ENCODE results near the gene PCDH9. TPM values are rescaled to one million over a fixed set of nuclear protein-coding genes. Genes with fewer than 3 reads are reported as not detected.

Gene PCDH9
- total and polyA plus RNA-seq, 10 of the 15 experiments (the other 5 are each of a cell fraction or from before 2014, with no cell fraction given): 0.02 to 2.3 (median 0.05) TPM; not detected in 1

DNA sequence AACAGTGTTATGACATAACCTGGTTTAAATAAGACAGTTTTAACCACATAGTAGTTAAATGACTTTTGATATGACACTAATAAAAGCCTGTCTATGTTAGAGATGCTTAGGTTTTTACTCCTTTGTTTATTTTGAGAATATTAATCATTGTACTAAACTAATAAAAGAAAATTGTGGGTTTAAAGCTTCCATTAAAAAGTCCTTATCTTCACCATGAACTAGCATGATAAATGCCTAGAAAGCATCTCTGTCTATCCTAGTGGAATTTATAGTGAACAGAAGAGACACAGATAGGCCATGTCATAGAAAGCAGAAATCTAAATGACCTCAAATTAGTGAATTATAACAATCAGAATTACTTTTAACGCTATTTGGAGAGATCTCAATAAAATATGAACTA is 255.2 kb downstream of the PCDH9 start (continued):
- TF ChIP-seq, protein P1, sequence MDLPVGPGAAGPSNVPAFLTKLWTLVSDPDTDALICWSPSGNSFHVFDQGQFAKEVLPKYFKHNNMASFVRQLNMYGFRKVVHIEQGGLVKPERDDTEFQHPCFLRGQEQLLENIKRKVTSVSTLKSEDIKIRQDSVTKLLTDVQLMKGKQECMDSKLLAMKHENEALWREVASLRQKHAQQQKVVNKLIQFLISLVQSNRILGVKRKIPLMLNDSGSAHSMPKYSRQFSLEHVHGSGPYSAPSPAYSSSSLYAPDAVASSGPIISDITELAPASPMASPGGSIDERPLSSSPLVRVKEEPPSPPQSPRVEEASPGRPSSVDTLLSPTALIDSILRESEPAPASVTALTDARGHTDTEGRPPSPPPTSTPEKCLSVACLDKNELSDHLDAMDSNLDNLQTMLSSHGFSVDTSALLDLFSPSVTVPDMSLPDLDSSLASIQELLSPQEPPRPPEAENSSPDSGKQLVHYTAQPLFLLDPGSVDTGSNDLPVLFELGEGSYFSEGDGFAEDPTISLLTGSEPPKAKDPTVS (IDR thresholded peaks at IDR 0.05; ENCODE audit: low read depth, low read length): no peak
- no peak for TF ChIP-seq EED (IDR thresholded peaks at IDR 0.05; ENCODE audit: low read depth)
- TF ChIP-seq, protein P2, sequence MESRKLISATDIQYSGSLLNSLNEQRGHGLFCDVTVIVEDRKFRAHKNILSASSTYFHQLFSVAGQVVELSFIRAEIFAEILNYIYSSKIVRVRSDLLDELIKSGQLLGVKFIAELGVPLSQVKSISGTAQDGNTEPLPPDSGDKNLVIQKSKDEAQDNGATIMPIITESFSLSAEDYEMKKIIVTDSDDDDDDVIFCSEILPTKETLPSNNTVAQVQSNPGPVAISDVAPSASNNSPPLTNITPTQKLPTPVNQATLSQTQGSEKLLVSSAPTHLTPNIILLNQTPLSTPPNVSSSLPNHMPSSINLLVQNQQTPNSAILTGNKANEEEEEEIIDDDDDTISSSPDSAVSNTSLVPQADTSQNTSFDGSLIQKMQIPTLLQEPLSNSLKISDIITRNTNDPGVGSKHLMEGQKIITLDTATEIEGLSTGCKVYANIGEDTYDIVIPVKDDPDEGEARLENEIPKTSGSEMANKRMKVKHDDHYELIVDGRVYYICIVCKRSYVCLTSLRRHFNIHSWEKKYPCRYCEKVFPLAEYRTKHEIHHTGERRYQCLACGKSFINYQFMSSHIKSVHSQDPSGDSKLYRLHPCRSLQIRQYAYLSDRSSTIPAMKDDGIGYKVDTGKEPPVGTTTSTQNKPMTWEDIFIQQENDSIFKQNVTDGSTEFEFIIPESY (IDR thresholded peaks at IDR 0.05): no peak
- TF ChIP-seq NBN (IDR thresholded peaks at IDR 0.05): no peak
- TF ChIP-seq SUZ12 (IDR thresholded peaks at IDR 0.05; ENCODE audit: unreplicated experiment): no peak
- no peak for TF ChIP-seq RUNX3 (IDR thresholded peaks at IDR 0.05; ENCODE audit: low read length)
- TF ChIP-seq, protein P3, sequence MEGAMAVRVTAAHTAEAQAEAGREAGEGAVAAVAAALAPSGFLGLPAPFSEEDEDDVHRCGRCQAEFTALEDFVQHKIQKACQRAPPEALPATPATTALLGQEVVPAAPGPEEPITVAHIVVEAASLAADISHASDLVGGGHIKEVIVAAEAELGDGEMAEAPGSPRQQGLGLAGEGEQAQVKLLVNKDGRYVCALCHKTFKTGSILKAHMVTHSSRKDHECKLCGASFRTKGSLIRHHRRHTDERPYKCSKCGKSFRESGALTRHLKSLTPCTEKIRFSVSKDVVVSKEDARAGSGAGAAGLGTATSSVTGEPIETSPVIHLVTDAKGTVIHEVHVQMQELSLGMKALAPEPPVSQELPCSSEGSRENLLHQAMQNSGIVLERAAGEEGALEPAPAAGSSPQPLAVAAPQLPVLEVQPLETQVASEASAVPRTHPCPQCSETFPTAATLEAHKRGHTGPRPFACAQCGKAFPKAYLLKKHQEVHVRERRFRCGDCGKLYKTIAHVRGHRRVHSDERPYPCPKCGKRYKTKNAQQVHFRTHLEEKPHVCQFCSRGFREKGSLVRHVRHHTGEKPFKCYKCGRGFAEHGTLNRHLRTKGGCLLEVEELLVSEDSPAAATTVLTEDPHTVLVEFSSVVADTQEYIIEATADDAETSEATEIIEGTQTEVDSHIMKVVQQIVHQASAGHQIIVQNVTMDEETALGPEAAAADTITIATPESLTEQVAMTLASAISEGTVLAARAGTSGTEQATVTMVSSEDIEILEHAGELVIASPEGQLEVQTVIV (IDR thresholded peaks at IDR 0.05; ENCODE audit: borderline replicate concordance, partially characterized antibody): no peak
- TF ChIP-seq MTA3 (IDR thresholded peaks at IDR 0.05; ENCODE audit: borderline replicate concordance, low read length): no peak
- TF ChIP-seq, protein P4, sequence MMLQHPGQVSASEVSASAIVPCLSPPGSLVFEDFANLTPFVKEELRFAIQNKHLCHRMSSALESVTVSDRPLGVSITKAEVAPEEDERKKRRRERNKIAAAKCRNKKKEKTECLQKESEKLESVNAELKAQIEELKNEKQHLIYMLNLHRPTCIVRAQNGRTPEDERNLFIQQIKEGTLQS (IDR thresholded peaks at IDR 0.05; ENCODE audit: borderline replicate concordance, extremely low read depth, low read depth, low read length): no peak
- no peak for TF ChIP-seq ZNF274 (IDR thresholded peaks at IDR 0.05; ENCODE audit: insufficient read depth, insufficient read length)
- TF ChIP-seq, protein P5, sequence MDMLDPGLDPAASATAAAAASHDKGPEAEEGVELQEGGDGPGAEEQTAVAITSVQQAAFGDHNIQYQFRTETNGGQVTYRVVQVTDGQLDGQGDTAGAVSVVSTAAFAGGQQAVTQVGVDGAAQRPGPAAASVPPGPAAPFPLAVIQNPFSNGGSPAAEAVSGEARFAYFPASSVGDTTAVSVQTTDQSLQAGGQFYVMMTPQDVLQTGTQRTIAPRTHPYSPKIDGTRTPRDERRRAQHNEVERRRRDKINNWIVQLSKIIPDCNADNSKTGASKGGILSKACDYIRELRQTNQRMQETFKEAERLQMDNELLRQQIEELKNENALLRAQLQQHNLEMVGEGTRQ (IDR thresholded peaks at IDR 0.05; ENCODE audit: borderline replicate concordance, low read depth, low read length): no peak
